Measurements from ENCODE around the gene FAM234B.
A peak's percentile ranks its signal among the peaks of the same experiment; 100 is the strongest.

FAM234B gene

DNA sequence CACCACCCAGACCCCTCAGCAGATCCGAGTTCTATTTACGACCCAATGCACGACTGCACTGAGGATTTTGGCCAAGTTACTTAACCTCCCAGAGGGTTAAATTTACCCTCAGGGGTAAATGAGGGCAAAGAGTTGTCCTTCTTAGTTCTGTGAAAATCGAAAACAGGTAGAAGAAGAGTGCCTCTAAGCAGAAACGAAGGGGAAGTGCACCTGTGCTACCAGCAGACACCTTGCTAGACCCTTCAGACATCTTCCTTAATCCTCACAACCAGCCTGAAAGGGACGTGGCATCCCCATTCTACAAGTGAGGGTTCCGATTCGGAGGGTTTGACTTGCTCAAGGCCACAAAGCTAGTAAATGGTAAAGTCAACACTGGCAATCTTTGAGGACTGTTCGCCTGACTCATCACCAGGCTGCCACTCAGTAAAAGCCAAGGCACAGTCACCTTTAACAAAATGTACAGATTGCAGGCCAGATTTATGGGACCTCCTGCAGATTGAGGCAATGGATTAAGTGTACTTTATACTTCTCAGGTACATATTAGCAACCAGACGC lies 57.7 kb downstream of the FAM234B start:
- in situ Hi-C loops (cut with HindIII; ENCODE audit: low pct_unique_long_range_greater_than_20kb, low sequenced_read_pairs) = no loop called here
- peak in 1 of 2 experiments; percentile 13 for DNase-seq (ENCODE audit: low read depth in 1 of 2, low spot score in 1 of 2)
- TF ChIP-seq JUND (IDR thresholded peaks at IDR 0.05; ENCODE audit: low read depth) = no peak

DNA sequence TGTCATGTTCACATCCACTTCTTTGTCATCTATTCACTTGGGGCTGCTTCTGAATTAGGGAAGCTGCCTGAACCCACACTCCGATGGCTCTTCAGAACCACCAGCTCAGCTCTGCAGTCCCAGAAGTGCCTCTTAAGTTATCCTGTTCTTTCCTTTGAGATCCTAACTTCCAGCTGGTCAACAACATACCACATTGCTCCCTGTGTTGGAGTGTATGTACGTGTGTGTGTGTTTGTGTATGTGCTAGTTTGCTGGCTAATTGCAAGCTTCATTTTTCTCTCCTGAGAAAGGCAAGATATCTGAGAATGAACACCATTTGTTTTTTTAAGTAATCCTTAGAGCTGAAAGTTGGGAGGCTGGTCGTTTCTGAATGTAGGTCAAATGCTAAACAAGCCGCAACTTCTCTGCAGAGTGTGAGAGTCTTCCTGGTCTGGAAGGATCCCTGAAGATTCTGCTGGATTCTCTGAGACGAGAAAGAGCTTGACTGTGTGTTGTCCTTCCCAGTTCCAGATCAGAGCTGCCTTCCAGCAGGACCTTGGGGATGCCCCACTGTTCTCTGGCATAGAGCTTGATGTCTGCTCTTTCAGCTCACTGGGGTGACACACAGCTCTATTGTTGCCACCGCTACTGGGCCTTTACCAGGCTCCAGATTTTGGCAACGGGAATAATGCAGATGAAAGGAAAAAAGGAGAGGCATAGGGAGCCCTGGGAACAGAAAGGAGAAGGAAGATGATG lies 58.4 kb downstream of the FAM234B start:
- in situ Hi-C loops (cut with HindIII; ENCODE audit: low pct_unique_long_range_greater_than_20kb, low sequenced_read_pairs) = no loop called here
- no peak for DNase-seq (ENCODE audit: low read depth in 1 of 2, low spot score in 1 of 2)
- TF ChIP-seq JUND (IDR thresholded peaks at IDR 0.05; ENCODE audit: low read depth) = no peak

- no peak for TF ChIP-seq JUND (IDR thresholded peaks at IDR 0.05; ENCODE audit: low read depth)
- no peak for DNase-seq (ENCODE audit: low read depth in 1 of 2, low spot score in 1 of 2)
- in situ Hi-C loops (cut with HindIII; ENCODE audit: low pct_unique_long_range_greater_than_20kb, low sequenced_read_pairs) = no loop called here
Observed at GRCh38 chr12:13103391-13104033, 59.3 kb downstream of the FAM234B start, which contains the start of gene GSG1. Gene GSG1, minus strand, starts transcription at chr12:13103667. Its CDS starts 155 bp downstream, at chr12:13103512.

DNA sequence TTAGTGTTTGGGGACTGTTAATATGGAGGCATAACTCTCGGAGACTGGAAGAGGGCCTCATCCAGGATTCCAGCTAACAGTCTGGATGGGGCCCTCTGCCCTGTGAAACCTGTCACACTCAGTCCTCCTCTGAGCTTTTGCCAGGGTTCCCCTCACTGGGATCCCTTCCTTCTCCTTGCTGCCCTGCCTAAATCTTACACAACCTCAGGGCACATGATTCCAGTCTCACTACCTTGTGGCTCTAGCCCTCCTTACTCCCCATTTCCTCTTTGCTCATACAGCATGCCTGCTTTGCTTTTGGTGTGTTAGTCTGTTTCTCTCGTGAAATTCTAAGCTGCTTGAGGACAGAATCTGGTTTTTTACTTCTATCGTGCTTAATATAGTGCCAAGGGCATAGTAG lies 60.2 kb downstream of the FAM234B start:
- in situ Hi-C loops (cut with HindIII; ENCODE audit: low pct_unique_long_range_greater_than_20kb, low sequenced_read_pairs) = no loop called here

GRCh38 chr12:13105781-13106180 lies 61.6 kb downstream of the FAM234B start:
- no peak for DNase-seq (ENCODE audit: low read depth in 1 of 2, low spot score in 1 of 2)
- TF ChIP-seq JUND (IDR thresholded peaks at IDR 0.05; ENCODE audit: low read depth) = no peak
- in situ Hi-C loops (cut with HindIII; ENCODE audit: low pct_unique_long_range_greater_than_20kb, low sequenced_read_pairs) = no loop called here

More for the DNA sequence above, 60.2 kb downstream of the FAM234B start:
- no peak for DNase-seq (ENCODE audit: low read depth in 1 of 2, low spot score in 1 of 2)
- TF ChIP-seq JUND (IDR thresholded peaks at IDR 0.05; ENCODE audit: low read depth) = no peak

- in situ Hi-C loops (cut with HindIII; ENCODE audit: low pct_unique_long_range_greater_than_20kb, low sequenced_read_pairs) = no loop called here
- no peak for TF ChIP-seq JUND (IDR thresholded peaks at IDR 0.05; ENCODE audit: low read depth)
- no peak for DNase-seq (ENCODE audit: low read depth in 1 of 2, low spot score in 1 of 2)
Observed at GRCh38 chr12:13106666-13107065, 62.5 kb downstream of the FAM234B start.

GRCh38 chr12:13112968-13113367 lies 68.8 kb downstream of the FAM234B start:
- no peak for TF ChIP-seq JUND (IDR thresholded peaks at IDR 0.05; ENCODE audit: low read depth)
- in situ Hi-C loops (cut with HindIII; ENCODE audit: low pct_unique_long_range_greater_than_20kb, low sequenced_read_pairs) = no loop called here
- no peak for DNase-seq (ENCODE audit: low read depth in 1 of 2, low spot score in 1 of 2)

DNA sequence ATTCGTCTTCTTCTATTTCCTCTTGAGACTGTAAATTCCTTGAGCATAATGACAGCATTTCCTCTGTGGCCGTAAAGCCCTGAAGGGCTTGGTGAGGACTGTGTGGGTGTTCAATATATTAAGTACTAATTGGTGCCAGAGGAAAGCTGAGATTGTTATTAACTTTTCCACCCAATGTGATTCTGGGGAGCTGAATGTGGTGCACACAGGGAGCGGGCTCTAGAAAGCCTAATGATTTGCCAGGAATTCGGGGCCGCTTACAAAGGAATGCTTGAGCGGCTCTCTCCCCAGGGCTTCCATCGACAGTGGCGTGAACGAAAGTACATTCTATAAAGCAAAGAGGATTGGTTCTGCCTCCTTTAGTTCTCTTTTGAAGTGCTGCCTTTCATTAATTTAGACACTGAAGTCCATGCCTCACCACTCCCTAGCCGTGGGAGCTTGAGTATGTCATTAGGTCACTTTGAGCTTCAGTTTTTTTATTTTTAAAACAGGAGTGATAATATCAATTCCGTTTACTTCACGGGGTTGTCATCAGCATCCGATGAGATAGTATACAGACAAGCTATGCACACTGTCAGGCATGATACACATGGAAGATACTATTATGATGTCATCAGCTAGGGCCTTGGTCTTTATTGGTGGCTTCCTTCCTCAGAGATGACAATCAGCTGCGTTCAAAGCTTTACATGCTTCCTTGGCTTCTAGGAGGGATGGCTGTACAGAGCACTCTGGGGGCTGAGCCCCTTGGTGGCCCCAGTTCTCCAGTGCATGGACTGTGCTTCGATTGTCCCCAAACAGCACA lies 70.3 kb downstream of the FAM234B start:
- DNase-seq (ENCODE audit: low read depth in 1 of 2, low spot score in 1 of 2) = no peak
- no peak for TF ChIP-seq JUND (IDR thresholded peaks at IDR 0.05; ENCODE audit: low read depth)
- in situ Hi-C loops (cut with HindIII; ENCODE audit: low pct_unique_long_range_greater_than_20kb, low sequenced_read_pairs) = no loop called here

DNA sequence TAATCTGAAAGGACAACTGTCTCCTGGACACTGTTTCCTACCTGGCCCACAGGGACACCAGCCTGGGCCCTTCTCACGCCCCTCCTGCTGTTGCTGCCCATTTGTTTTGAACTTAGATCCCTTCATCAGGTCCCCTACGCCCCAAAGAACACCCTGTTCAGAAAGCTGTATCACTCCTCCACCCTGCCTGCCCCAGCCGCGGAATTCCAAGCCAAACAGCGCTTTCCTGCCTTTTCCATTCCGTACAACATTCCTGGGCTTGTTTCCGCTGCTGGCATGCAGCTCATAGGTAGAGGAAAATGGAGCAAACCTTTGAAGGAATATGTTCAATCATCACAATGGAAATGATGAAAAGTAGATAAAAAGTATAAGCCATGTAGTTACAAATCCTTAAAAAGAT lies 72.1 kb downstream of the FAM234B start:
- TF ChIP-seq JUND (IDR thresholded peaks at IDR 0.05; ENCODE audit: low read depth) = no peak
- in situ Hi-C loops (cut with HindIII; ENCODE audit: low pct_unique_long_range_greater_than_20kb, low sequenced_read_pairs) = no loop called here
- DNase-seq (ENCODE audit: low read depth in 1 of 2, low spot score in 1 of 2) = no peak

GRCh38 chr12:13117029-13117428 lies 72.8 kb downstream of the FAM234B start:
- no peak for TF ChIP-seq JUND (IDR thresholded peaks at IDR 0.05; ENCODE audit: low read depth)
- DNase-seq (ENCODE audit: low read depth in 1 of 2, low spot score in 1 of 2) = no peak
- in situ Hi-C loops (cut with HindIII; ENCODE audit: low pct_unique_long_range_greater_than_20kb, low sequenced_read_pairs) = no loop called here

DNA sequence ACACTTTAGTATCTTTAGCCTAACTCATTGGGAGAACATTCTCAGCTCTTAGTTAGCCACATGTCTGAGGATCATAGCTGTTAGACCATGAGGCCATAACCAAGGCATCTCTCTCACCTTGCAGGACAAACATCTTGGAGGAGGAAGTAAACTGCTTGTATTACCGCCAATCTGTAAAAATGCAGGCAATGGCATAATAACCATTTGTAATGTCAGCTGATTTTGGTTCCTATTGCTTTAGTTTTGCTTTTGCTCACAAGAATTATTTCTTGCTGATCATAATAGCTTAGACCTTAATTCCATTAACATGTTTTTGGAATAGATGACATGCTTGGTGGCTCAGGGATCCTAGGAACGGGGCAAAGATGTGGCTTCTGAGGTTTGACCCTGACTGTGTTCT lies 75.6 kb downstream of the FAM234B start:
- in situ Hi-C loops (cut with HindIII; ENCODE audit: low pct_unique_long_range_greater_than_20kb, low sequenced_read_pairs) = no loop called here
- no peak for TF ChIP-seq JUND (IDR thresholded peaks at IDR 0.05; ENCODE audit: low read depth)
- no peak for DNase-seq (ENCODE audit: low read depth in 1 of 2, low spot score in 1 of 2)

GRCh38 chr12:13120413-13120812 lies 76.2 kb downstream of the FAM234B start:
- in situ Hi-C loops (cut with HindIII; ENCODE audit: low pct_unique_long_range_greater_than_20kb, low sequenced_read_pairs) = no loop called here
- DNase-seq (ENCODE audit: low read depth in 1 of 2, low spot score in 1 of 2) = no peak
- no peak for TF ChIP-seq JUND (IDR thresholded peaks at IDR 0.05; ENCODE audit: low read depth)
